GM23338 (cell line): ENCODE results near the gene C6orf52. TPM values are rescaled to one million over a fixed set of nuclear protein-coding genes. Genes with fewer than 3 reads are reported as not detected.

Source experiments
- ATAC-seq: fragments of 200-7000 bp; cut with Tn5 transposase; 3 replicates; pipeline ENCODE4 v1.9.1; 2020
- DNase-seq: peaks from one replicate; pipeline ENCODE4 v3.0.0-alpha.2; 2015; ENCODE audit warnings: low spot score
- H2AFZ ChIP-seq: fragments of 200-600 bp; sonication (generic); 2 replicates; pipeline ENCODE4 v1.8.0; 2016; ENCODE audit warnings: antibody characterized with exemption, mild to moderate bottlenecking, moderate library complexity
- H3F3A ChIP-seq: fragments of 200-600 bp; sonication (generic); replicated peaks from 2 replicates; pipeline ENCODE4 v1.8.0; 2017; ENCODE audit warnings: antibody characterized with exemption, mixed run types, low read depth
- H3K27ac ChIP-seq: fragments of 200-600 bp; sonication (generic); 2 replicates; pipeline ENCODE4 v1.6.1; 2016; ENCODE audit warnings: low read depth
- H3K27me3 ChIP-seq: fragments of 200-600 bp; sonication (generic); 2 replicates; pipeline ENCODE4 v1.8.0; 2016; ENCODE audit warnings: mild to moderate bottlenecking, mixed run types, moderate library complexity; ENCODE audit not compliant: insufficient read depth
- H3K36me3 ChIP-seq: fragments of 200-600 bp; sonication (generic); 2 replicates; pipeline ENCODE4 v1.8.0; 2016; ENCODE audit warnings: mild to moderate bottlenecking; ENCODE audit not compliant: insufficient read depth
- H3K4me1 ChIP-seq: fragments of 200-600 bp; sonication (generic); 2 replicates; pipeline ENCODE4 v1.8.0; 2016; ENCODE audit warnings: mild to moderate bottlenecking, moderate library complexity; ENCODE audit not compliant: insufficient read depth
- H3K4me2 ChIP-seq: fragments of 200-600 bp; sonication (generic); 2 replicates; pipeline ENCODE4 v1.7.1; 2017; ENCODE audit warnings: mixed run types
- H3K4me3 ChIP-seq: fragments of 200-600 bp; sonication (generic); 2 replicates; pipeline ENCODE4 v1.6.1; 2016; ENCODE audit warnings: mixed run types
- H3K79me2 ChIP-seq: fragments of 200-600 bp; sonication (generic); replicated peaks from 2 replicates; pipeline ENCODE4 v1.8.0; 2017; ENCODE audit warnings: mild to moderate bottlenecking; ENCODE audit not compliant: insufficient read depth
- H3K9me2 ChIP-seq: fragments of 200-600 bp; sonication (generic); 2 replicates; pipeline ENCODE4 v1.8.0; 2017; ENCODE audit not compliant: insufficient read depth
- H4K20me1 ChIP-seq: fragments of 200-600 bp; sonication (generic); replicated peaks from 2 replicates; pipeline ENCODE4 v1.8.0; 2017; ENCODE audit warnings: mild to moderate bottlenecking; ENCODE audit not compliant: insufficient read depth
- H3K27ac Mint-ChIP-seq: 2 replicates; pipeline ENCODE4 v1.8.0; 2020; ENCODE audit warnings: inconsistent platforms, mild to moderate bottlenecking, moderate library complexity, mixed read lengths
- H3K27me3 Mint-ChIP-seq: 3 replicates; pipeline ENCODE4 v1.8.0; 2022; ENCODE audit warnings: low read depth, mild to moderate bottlenecking, moderate library complexity, mixed read lengths, inconsistent platforms; ENCODE audit not compliant: insufficient read depth, poor library complexity
- H3K36me3 Mint-ChIP-seq: 3 replicates; pipeline ENCODE4 v1.8.0; 2021; ENCODE audit warnings: low read depth, mild to moderate bottlenecking, inconsistent platforms, moderate library complexity, mixed read lengths
- H3K4me1 Mint-ChIP-seq: 3 replicates; pipeline ENCODE4 v1.8.0; 2020; ENCODE audit warnings: mild to moderate bottlenecking, inconsistent platforms, mixed read lengths
- H3K4me3 Mint-ChIP-seq: 3 replicates; pipeline ENCODE4 v1.8.0; 2021; ENCODE audit warnings: moderate library complexity, mild to moderate bottlenecking, inconsistent platforms, mixed read lengths
- H3K9me3 Mint-ChIP-seq: 3 replicates; pipeline ENCODE4 v1.8.0; 2020; ENCODE audit warnings: moderate library complexity, mild to moderate bottlenecking, inconsistent platforms, mixed read lengths
- CREB1 ChIP-seq: fragments of 250-450 bp; sonication (Bioruptor Pico); IDR thresholded peaks from 2 replicates; pipeline ENCODE4 v1.5.0; 2020; ENCODE audit warnings: low read depth, mild to moderate bottlenecking, moderate library complexity
- CTCF ChIP-seq, 2 experiments: fragments of 200-600 bp in 1 of 2; sonication (generic) in 1 of 2; conservative IDR thresholded peaks; 2 replicates each; pipeline versions ENCODE4 v1.5.1 to v1.6.1; 2016 to 2017; ENCODE audit warnings: antibody characterized with exemption in 2 of 2, low read depth in 2 of 2, mild to moderate bottlenecking in 2 of 2, moderate library complexity in 1 of 2
- ETS1 ChIP-seq: IDR thresholded peaks from 2 replicates; pipeline ENCODE4 v1.6.1; 2016; ENCODE audit warnings: antibody characterized with exemption
- EZH2 ChIP-seq: fragments of 200-600 bp; sonication (generic); IDR thresholded peaks from one replicate; pipeline ENCODE4 v1.8.0; 2017; ENCODE audit warnings: antibody characterized with exemption, mild to moderate bottlenecking, low read depth; ENCODE audit not compliant: unreplicated experiment
- EZH2phosphoT487 ChIP-seq: fragments of 200-600 bp; sonication (generic); IDR thresholded peaks from one replicate; pipeline ENCODE4 v1.8.1; 2018; ENCODE audit warnings: antibody characterized with exemption; ENCODE audit not compliant: unreplicated experiment
- JUNB ChIP-seq: IDR thresholded peaks from one replicate; pipeline ENCODE4 v1.6.1; 2016; ENCODE audit warnings: antibody characterized with exemption; ENCODE audit not compliant: unreplicated experiment
- NANOG ChIP-seq: IDR thresholded peaks from 2 replicates; pipeline ENCODE4 v1.6.1; 2016; ENCODE audit warnings: antibody characterized with exemption, borderline replicate concordance
- POLR2AphosphoS5 ChIP-seq: IDR thresholded peaks from 2 replicates; pipeline ENCODE4 v1.6.1; 2016; ENCODE audit warnings: antibody characterized with exemption, low read depth
- REST ChIP-seq: IDR thresholded peaks from one replicate; pipeline ENCODE4 v1.6.1; 2018; ENCODE audit warnings: antibody characterized with exemption; ENCODE audit not compliant: unreplicated experiment
- STAT1 ChIP-seq: IDR thresholded peaks from one replicate; pipeline ENCODE4 v1.6.1; 2016; ENCODE audit warnings: antibody characterized with exemption; ENCODE audit not compliant: unreplicated experiment
- ZNF114 ChIP-seq: fragments of 250-450 bp; sonication (Bioruptor Pico); IDR thresholded peaks from 2 replicates; pipeline ENCODE4 v1.5.0; 2020; ENCODE audit warnings: mild to moderate bottlenecking, moderate library complexity
- ZNF331 ChIP-seq: fragments of 250-450 bp; sonication (Bioruptor Pico); IDR thresholded peaks from 2 replicates; pipeline ENCODE4 v1.5.0; 2020; ENCODE audit warnings: low read depth, mild to moderate bottlenecking, moderate library complexity
- polyA plus RNA-seq: library from polyadenylated mRNA; unstranded; fragments of >200 nt; fragmentation: Nextera tagmentation; extraction: Ambion mirVana; gene quantifications from 2 replicates; pipeline ENCODE4 v1.2.1, GENCODE V29; 2016
- total RNA-seq: library from RNA; depleted of rRNA; stranded (reverse); fragments of >200 nt; shearing (Covaris generic); gene quantifications from 2 replicates; pipeline ENCODE4 v1.2.3, GENCODE V29; 2014

C6orf52 gene
- total and polyA plus RNA-seq, 2 experiments from 2014 or later: 4.4 TPM; not detected in 1

GRCh38 chr6:10743515-10743914, 49.1 kb upstream of the C6orf52 start (continued):
- peak; percentile 9 for TF ChIP-seq REST

GRCh38 chr6:10742251-10742650, 47.8 kb upstream of the C6orf52 start:
- no peaks in the 10 kb centered on the region for H3K36me3 ChIP-seq
- no peak overlapping the region for H3K27ac Mint-ChIP-seq
- no peak for TF ChIP-seq EZH2phosphoT487
- TF ChIP-seq REST: no peak
- no peak for TF ChIP-seq ZNF331
- no peak for TF ChIP-seq JUNB
- no peak for TF ChIP-seq ETS1
- TF ChIP-seq CTCF (conservative IDR thresholded peaks at IDR 0.05; ENCODE audit: low read depth in 2 of 2): no peak
- no peak for TF ChIP-seq NANOG
- no peak for TF ChIP-seq ZNF114 (CRISPR knock-in tag)
- no peak for TF ChIP-seq CREB1 (CRISPR knock-in tag)
- TF ChIP-seq POLR2AphosphoS5: no peak
- no peak for TF ChIP-seq EZH2
- no peak for TF ChIP-seq STAT1

More at GRCh38 chr6:10742251-10742650, 47.8 kb upstream of the C6orf52 start:
- DNase-seq: no peak
- H3K4me3 ChIP-seq: no peak overlapping the region
- no peaks in the 10 kb centered on the region for H3K79me2 ChIP-seq
- peaks cover 5% of the 10 kb centered on the region for H3K27me3 Mint-ChIP-seq
- ATAC-seq: no peak
- H3K4me2 ChIP-seq: no peak overlapping the region
- H3F3A ChIP-seq: peaks cover 14% of the 10 kb centered on the region
- H3K9me3 Mint-ChIP-seq: no peaks in the 10 kb centered on the region
- H3K4me1 Mint-ChIP-seq: peaks cover 21% of the 10 kb centered on the region
- peaks cover 27% of the 10 kb centered on the region; the same call in 1 of the 2 replicates for H3K4me1 ChIP-seq
- H4K20me1 ChIP-seq: no peaks in the 10 kb centered on the region
- no peak overlapping the region for H2AFZ ChIP-seq
- no peak overlapping the region for H3K27ac ChIP-seq
- no peak overlapping the region for H3K4me3 Mint-ChIP-seq
- H3K27me3 ChIP-seq: no peaks in the 10 kb centered on the region
- peaks cover 17% of the 10 kb centered on the region for H3K36me3 Mint-ChIP-seq
- H3K9me2 ChIP-seq: no peaks in the 10 kb centered on the region
